HT-29 (cell line): Measurements from ENCODE around the gene ABI3. TPM values are rescaled to one million over a fixed set of nuclear protein-coding genes. Genes with fewer than 3 reads are reported as not detected.
A peak's percentile ranks its signal among the peaks of the same experiment; 100 is the strongest.

Experiments used
- DNase-seq: peaks from one replicate; pipeline ENCODE4 v3.0.0-alpha.2; 2015; ENCODE audit warnings: low spot score
- total RNA-seq: library from RNA; depleted of rRNA; stranded (reverse); fragments of >200 nt; shearing (Covaris generic); gene quantifications from 2 replicates; pipeline ENCODE4 v1.2.3, GENCODE V29; 2014

ABI3 gene
- total RNA-seq, 1 experiment from 2014 or later, result not detected

DNA sequence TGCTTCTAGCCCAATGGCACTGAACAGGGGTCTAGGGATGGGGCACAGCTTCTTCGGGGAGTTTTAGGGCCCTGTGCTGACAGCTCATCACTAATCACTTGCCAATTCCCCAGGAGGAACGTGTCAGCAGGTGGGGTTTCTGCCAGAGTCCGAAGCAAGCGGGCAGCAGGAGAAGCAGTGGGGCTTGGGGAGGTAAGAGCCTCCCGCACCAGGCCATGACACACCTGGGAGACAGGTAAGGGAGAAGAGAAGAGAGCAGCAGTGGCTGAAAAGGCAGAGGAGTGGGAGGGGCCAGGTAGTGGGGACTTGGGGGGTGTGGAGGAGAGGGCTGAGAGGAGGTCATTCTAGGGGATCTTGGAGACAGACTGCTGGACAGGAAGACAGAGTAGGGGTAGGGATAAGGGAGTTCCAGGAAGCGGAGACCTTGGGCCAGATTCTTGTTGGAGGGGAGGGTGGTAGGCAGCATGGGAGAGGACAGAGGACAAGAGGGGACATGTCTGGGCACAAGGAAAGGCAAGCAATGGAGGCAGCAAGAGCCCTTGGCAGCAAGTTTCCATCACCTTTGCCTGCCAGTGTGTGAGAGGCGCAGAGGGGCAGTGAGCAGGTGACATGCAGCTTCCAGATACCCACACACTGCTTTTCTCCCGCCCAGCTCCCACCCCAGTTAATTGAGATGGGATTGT, 15.2 kb downstream of the ABI3 start:
- no peak for DNase-seq

DNA sequence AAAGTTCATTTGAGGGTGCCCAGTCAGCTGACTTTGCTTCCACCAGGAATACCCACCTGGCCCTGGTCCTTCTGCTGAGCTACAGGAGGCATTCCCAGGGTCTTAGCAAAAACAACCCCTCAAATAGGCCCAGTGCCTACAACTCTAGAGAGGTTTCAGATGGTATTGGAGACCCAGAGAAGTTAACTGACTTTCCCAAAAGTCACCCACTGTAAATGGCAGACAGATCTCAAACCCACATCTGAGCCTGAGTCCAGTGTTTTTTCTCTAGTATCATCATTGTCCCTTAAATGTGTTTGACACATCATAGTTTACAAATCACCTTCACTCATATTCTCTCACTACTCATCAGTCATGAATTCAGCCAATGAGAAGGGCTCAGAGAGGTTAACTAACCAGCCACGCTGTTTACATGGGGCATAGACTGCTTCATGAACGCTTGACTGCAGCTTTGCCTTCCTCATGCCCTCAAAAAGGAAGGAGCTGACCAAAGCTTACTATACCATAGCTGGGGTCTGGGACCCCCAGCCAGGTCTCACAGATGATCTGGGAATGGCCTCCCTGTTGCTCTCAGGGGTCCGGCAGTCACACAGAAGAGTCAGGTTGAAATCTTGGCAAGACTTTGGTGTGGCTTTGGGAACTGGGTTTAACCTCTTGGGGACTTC, 16.4 kb downstream of the ABI3 start:
- no peak for DNase-seq

DNA sequence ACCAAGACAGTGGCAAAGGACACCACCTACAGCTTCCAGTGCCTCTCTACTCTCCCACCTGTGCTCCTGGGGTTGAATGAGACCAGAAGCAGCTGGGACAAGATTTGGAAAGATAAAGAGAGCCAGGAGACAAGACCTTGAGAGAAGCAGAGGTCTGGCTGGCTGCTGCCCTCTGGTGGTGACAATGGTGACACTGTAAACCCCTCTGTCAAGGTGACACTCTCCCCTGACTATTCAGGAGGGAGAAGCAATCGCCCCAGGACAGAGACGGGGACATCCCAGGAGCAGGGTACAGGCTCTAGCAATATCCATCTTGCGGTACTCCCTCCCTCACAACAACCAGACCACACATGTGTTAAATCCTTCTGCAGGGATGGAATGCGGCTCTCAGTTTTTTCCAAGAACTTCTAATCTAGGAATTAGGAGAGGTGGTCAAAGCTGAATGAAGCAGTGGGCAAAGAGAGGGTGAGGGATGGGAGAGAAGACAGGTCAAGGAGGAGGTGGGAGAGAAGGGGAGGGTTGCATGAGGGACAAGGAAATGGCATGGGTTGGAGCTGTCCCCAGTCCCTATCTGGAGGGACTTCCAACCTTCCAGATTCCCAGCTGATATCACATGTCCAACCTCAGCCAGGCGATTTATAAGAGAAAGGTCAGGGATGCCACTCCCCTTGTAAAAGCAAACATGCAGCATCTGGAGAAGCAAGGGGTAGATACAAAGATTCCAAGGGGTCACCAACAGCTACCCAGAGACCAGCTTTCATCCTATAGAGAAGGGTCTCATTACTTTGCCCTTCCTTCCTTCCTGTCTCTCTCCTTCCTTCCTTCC, 17.1 kb downstream of the ABI3 start:
- DNase-seq, result peak; percentile 86

DNA sequence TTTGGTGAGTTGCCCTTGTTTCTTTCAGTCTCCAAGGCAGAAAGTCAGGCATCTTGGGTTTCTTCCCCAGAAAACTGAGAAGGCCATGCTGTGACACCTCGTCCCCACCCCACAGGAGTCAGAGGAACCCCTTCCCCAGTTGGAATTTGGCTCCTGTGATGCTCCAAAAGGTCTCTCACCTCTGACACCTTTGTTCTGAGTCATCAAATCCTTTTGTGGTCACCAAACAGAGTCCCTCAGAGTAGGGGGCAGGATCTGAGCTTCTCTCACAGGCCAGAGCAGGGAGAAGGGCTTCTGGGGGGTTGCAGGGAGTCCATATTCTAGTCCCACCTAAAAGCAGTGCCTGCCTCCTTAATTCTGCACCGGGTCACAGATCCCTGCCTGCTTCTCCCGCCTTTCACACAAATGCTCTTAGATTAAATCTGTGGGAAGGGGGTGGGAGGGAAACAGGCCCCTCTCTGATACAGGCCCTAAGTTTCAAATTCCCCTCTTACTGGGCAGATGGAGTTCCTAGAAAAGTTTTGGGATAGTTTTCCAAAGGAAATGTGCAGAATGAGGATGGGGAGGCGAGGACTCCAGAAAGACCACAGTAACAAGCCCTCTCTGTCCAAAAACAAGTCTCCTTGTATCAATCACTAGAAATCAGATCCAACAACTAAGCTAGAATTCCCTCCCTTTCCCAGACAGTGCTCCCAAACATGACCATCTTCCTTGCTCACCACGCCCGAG, 18.7 kb downstream of the ABI3 start:
- no peak for DNase-seq

DNA sequence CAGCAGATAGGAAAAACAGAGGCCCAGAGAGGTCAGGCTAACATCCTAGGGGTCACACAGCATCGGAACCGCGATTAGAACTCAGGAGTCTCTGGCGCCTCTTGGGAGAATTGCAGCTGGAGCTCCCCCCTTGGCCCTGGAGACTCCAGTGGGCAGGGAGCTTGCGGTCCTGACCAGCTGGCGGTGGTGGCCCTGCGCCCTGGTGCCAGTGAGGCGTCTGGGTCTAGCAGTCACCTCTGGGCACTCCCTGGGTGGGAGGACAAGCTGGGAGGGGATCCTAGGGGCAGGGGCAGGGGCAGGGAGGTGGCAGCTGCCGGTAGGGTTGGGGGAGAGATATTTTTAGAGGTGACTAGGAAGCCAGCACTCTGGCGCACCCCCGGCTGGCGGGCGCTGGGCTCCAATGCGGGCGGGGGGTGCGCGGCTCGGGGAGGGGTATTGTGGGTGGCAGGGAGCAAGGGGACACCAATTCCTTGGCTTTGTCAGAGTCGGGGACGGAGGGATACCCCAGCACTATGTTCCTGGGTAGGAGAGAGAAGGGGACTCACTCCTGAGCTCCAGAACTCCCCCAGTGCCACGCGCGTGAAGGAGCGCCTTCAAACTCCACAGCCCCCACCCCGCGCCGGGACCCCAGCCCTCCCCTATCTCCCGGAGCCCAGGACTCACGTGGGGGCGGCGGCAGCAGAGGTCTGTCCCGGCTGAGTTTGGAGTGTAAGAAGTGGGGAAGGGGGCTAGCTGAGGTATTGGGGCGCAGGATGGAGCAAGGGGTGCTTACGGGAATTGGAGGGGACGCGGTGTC, 19.5 kb downstream of the ABI3 start:
- no peak for DNase-seq

DNA sequence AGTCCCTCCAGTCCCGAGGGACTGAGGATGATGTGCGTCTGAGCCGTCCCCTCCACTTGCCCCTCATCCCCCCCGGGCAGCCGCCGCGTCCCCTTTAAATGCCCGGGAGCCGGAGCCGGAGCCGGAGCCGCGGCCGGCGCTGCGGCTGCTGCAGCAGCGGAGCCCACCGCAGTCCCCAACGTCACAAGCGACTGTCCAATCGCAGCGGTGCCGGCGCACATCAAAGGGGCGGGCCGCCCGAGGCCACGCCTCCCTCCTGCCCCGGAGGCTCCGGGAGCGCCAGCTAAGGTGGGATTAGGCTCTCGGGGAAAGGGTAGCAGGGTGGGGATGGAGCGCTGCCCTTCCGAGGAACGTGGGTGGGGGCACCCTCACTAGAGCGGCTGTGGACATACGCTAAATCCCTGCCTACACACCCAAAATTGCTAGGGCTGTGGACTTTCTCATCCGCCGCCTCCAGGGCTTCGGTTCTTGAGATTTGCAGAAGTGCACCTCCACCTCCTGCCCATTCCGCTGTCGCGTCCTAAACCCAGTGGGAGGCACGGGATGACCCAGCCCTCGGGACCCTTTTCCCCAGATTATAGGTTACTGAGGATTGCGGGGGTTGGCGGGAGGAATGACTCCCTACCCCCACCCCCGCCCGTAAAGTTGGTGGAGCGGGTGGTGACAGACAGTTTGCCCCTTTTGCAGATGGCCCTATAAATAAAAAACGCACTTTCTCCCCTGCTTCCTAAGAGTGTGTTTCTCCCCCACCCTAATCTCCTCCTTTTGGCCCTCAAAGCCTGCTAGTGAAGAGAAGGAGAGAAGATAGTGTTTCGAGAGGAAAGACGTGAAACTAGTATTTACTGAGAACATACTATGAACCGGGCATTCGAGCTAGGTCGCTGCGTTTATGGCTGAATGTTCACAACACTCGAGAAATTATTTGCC, 20.4 kb downstream of the ABI3 start, which contains the start of gene PHOSPHO1:
PHOSPHO1 (minus strand) TSS at position 152 of the 927 bp plus-strand sequence. CDS start 4,096 bp downstream, outside the sequence.
- peak; percentile 33 for DNase-seq

DNA sequence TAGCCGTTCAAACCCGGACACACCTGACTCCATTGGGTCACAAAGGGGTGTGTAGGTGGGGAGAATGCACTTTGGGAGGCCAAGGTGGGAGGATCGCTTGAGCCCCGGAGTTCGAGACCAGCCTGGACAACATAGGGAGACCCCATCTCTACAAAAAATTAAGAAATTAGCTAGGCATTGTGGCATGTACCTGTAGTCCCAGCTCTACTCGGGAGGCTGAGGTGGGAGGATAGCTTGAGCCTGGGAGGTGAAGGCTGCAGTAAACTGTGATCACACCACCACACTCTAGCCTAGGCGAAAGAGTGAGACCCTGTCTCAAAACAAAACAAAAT, 21.0 kb downstream of the ABI3 start:
- DNase-seq, result no peak

DNA sequence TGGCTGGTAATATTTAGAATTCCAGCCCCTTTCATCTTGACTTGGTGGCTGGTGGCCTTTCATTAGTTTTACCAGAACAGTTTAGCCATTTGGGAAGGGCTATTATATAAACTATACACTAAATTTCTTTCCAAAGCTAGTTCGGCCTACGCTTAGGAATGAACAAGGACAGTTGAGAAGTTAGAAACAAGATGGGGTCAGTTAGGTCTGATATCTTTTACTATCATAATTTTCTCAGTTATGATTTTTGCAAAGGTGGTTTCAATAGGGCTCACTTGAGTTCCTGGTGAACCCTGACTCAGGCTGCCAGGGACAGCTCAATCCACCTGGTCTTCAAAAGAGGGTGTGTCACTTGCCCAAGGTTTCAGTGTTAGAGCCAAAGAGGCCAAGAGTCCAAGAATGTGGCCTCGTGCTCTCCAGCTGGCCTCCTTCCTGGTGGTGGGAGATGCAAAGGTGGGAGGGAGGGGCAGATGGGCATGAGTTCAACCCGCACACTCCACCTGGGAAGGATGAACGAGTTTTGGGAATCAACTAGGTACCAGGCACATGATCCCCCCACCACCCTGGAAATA, 24.1 kb downstream of the ABI3 start:
- no peak for DNase-seq

DNA sequence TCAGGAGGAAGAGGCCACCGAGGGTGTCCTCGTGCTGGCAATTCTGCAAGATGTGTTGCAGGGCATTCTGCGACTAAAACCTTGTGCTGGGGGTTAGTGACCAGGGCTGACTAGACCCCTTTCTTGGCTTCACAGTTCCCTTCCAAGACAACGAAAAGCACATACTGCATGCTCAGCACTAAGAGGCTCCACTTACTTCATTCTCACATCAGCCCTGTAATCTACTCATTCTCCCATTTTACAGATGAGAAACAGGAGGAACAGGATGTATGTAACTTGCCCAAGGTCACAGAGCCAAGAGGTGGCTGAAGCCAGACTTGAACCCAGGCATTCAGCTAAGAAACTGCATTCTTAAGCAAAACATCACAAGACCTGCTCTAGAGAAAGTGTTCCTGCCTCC, 25.4 kb downstream of the ABI3 start:
- no peak for DNase-seq

DNA sequence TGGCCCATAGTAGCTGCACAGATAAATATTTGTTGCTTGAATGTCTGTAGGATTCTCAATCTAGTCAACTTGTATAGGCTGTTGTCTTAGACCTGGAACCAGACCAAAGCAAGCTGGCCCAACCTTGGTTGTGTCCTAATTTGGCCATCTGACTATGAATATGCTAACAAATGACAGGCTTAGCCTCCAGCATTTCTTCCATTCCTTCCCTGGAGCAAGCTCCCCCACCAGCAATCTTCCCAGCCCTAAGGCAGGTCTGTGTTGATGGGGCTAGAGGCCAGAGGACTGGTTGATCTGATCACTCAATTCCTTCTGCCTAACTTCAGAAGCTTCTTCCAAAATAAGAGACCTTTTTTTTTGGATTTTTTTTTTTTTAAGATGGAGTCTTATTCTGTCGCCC, 29.5 kb downstream of the ABI3 start:
- no peak for DNase-seq

DNA sequence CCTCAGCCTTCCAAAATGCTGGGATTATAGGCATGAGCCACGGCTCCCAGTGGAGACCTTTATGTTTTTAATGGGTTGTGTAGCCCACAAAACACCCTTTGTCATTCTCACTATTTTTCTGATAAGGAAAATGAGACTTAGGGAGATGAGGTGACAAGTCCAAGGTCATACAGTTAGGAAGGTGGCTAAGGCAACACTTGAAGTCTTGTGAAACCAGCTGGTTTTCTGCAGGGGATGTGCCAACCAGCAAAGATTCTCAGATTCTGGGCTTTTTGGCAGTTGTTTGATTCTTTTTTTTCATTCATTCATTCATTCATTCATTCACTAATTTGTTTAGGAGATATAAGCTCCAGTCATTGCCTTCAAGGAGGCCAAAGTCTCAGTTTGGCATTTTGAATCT, 30.1 kb downstream of the ABI3 start:
- DNase-seq, result no peak

DNA sequence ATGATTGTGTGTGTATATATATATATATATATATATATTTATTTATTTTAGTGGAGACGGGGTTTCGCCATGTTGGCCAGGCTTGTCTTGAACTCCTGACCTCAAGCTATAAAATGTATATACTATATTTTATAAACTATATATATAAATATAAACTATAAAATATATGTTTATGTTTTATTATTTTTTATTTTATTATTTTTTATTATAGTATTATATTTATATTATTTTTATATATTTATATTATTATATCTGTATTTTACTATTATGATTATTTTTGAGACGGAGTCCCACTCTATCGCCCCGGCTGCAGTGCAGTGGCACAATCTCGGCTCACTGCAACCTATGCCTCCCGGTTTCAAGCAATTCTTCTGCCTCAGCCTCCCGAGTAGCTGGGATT, 30.5 kb downstream of the ABI3 start:
- no peak for DNase-seq

DNA sequence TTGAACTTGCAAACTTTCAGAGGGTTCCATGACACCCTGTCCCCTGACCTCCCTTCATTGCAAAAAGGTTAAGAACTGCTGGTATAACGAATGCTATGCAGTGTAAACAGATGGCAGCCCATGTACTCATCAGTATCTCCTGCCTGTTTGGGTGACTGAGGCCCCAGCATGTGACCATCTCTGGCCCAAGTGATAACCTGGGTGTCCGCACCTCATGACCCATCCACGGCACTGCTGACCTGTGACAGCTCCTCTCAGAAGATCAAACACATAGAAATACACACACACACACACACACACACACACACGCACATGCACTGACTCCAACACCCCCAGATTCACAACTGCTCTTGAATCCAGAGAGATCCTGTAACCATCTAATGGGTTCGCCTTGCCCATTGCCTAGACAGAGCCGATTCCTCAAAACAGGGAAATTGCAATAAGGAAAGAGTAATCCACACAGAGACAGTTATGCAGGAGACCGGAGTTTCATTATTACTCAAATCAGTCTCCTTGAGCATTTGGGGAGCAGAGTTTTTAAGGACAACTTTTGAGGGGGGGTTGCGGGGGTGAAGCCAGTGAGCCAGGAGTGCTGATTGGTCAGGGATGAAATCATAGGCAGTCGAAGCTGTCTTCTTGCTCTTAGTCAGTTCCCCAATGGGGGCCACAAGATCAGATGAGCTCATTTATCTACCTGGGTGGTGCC, 31.3 kb downstream of the ABI3 start:
- no peak for DNase-seq

DNA sequence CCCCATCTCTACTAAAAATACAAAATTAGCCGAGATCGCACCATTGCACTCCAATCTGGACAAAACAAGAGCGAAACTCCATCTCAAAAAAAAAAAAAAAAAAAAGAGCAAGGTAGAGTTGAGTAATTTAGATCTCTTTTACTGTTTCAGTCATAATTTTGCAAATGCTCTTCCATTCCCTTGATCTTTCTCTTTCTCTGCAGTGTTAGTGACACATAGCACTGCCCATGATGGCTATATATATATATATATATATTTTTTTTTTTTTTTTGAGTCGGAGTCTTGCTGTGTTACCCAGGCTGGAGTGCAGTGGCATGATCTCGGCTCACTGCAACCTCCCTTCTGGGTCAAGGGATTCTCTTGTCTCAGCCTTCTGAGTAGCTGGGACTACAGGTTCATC, 32.3 kb downstream of the ABI3 start:
- no peak for DNase-seq

DNA sequence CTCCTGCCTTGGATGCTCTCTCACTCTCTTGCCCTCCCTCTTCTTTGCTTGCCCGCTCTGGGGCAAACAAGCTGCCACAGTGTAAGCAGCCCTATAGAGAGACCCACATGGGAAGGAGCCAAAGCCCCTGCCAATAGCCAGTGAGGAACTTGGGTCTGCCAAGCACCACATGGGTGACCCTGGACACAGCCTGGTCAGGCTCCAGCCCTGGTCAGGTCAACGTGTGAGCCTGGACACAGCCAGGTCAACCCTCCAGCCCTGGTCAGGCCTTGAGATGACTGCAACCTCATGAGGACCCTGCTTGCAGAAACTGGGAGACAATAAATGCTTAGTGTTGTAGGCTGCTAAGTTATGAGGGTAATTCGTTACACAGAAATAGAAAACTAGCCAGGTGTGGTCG, 34.3 kb downstream of the ABI3 start:
- no peak for DNase-seq

DNA sequence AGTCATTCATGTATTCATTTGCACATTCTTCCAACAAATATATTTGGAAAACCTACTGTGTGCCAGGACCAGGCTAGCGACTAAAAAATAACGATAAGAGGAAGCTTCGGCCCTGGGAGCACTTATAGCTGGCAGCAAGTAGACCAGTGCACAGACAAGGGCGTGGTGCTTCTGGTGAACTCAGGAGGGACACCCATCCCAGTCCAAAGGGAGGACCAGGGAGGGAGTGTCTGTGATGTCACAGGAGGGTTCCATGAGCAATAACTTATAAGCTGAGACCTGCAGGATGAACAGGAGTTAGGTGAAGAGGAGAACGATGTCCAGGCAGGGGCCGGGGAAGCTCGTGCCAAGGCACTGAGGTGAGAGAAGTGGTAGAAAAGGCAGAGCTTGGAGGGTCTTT, 37.4 kb downstream of the ABI3 start:
- no peak for DNase-seq

DNA sequence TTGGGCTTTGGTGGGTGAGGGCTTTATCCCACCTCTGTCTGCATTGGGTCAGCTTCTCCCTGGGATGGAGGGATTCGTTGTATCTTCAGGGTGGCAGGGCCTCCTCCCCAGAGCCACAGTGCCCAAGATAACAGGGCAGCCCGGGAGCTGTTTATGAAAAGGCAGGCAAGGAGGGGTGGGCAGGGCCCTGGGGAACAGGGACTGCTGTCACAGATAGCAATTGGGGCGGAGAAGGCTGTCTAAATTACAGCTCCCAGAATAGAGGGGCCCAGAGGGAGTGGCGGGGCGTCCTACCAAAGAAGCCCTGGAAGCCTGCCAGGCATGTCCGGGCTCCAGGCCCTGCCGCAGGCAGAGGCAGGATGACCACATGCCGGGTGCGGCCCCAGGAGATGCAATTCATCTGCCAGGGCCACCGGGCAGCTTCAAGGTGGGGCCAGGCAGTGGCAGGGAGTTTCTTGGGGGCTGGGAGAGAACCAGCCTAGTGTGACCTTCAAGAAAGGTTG, 38.8 kb downstream of the ABI3 start:
- no peak for DNase-seq

DNA sequence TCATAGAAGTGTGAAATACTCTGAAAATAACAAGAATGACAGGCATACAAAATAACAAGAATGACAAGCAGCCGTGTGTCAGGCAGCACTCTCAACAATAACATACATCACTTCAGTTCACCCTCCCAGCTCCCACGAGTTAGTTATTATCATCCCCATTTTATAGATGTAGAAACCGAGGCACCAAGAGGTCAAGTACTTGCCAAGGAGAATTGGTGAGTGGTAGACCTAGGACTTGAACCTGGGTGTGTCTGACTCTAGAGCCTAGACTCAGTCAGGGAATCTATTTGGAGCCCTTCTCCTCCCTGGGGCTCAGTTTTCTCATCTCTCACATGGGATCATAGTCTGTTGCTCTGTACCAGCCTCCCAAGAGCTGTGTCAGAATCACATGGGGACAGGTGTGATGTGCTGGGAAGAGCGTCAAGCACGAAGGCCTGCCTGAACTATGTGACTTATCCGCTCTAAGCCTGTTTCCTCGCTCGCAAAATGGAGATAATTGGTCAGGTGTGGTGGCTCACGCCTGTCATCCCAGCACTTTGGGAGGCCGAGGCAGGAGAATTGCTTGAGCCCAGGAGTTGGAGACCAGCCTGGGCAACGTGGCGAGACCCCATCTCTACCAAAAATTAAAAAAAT, 39.5 kb downstream of the ABI3 start:
- no peak for DNase-seq
